B cell (primary cell): ENCODE data around the gene MLLT10. TPM values are rescaled to one million over a fixed set of nuclear protein-coding genes. Genes with fewer than 3 reads are reported as not detected.

Experiments
- ATAC-seq: fragments of 200-7000 bp; cut with Tn5 transposase; one replicate; pipeline ENCODE4 v1.10.0; 2021; ENCODE audit warnings: low read depth, mild to moderate bottlenecking, moderate number of reproducible peaks, moderate library complexity
- CTCF ChIA-PET: fragments of 350-600 bp; sonication (Branson Sonifier 250); formaldehyde crosslinking; loops from one replicate; lab custom pipeline; 2021; ENCODE audit warnings: antibody characterized with exemption, inconsistent platforms; lab: Charles Lee
- POLR2A ChIA-PET: fragments of 350-600 bp; sonication (Branson Sonifier 250); formaldehyde crosslinking; loops from one replicate; lab custom pipeline; 2021; ENCODE audit warnings: antibody characterized with exemption; lab: Charles Lee
- DNase-seq: peaks from one replicate; pipeline ENCODE4 v3.0.0; 2013
- H2AFZ ChIP-seq: 2 replicates; pipeline ENCODE4 v1.6.1; 2012; ENCODE audit warnings: mild to moderate bottlenecking, low read depth, low read length; ENCODE audit not compliant: insufficient read depth, poor library complexity, severe bottlenecking
- H3K27ac ChIP-seq, 2 donors: 1 replicate in 1 of 2; 2 replicates in 1 of 2; pipeline ENCODE4 v1.5.1; 2012 to 2013; ENCODE audit warnings: low read length in 2 of 2, mild to moderate bottlenecking in 2 of 2, moderate library complexity in 1 of 2
- H3K27me3 ChIP-seq, 4 experiments: fragments of 200-600 bp in 1 of 4; sonication (generic) in 1 of 4; replicated peaks in 1 of 4; 1 replicate in 2 of 4; 2 replicates in 2 of 4; pipeline versions ENCODE4 v1.6.1 to v1.7.0; 2013 to 2016; ENCODE audit warnings: low read length in 3 of 4, mild to moderate bottlenecking in 2 of 4, mixed read lengths in 1 of 4, moderate library complexity in 1 of 4; ENCODE audit not compliant: insufficient read depth in 4 of 4, control insufficient read depth in 3 of 4; ENCODE audit errors: control extremely low read depth in 1 of 4
- H3K36me3 ChIP-seq, 2 experiments: replicated peaks in 1 of 2; 1 replicate in 1 of 2; 2 replicates in 1 of 2; pipeline versions ENCODE4 v1.6.1 to v1.7.1; 2013; ENCODE audit warnings: low read length in 1 of 2; ENCODE audit not compliant: insufficient read depth in 2 of 2, control insufficient read depth in 1 of 2; ENCODE audit errors: control extremely low read depth in 1 of 2, extremely low read depth in 1 of 2
- H3K4me1 ChIP-seq, 2 donors: fragments of 200-600 bp in 1 of 2; sonication (generic) in 1 of 2; 1 replicate in 1 of 2; 2 replicates in 1 of 2; pipeline versions ENCODE4 v1.5.1 to v1.6.1; 2013 to 2017; ENCODE audit warnings: low read length in 2 of 2; ENCODE audit not compliant: control insufficient read depth in 2 of 2, insufficient read depth in 2 of 2
- H3K4me2 ChIP-seq: replicated peaks from 2 replicates; pipeline ENCODE3; 2012; ENCODE audit warnings: mild to moderate bottlenecking, low read depth, low read length; ENCODE audit not compliant: poor library complexity, severe bottlenecking
- H3K4me3 ChIP-seq, 5 experiments: fragments of 200-600 bp in 1 of 5; sonication (generic) in 1 of 5; 1 replicate in 3 of 5; 2 replicates in 2 of 5; pipeline versions ENCODE4 v1.5.1 to v1.7.0; 2011 to 2016; ENCODE audit warnings: low read length in 4 of 5, mild to moderate bottlenecking in 4 of 5, low read depth in 2 of 5, control low read depth in 1 of 5, moderate library complexity in 1 of 5; ENCODE audit not compliant: insufficient read depth in 1 of 5; ENCODE audit errors: control extremely low read depth in 1 of 5, extremely low read depth in 1 of 5
- H3K79me2 ChIP-seq: fragments of 200-600 bp; sonication (generic); one replicate; pipeline ENCODE4 v1.6.0; 2016; ENCODE audit warnings: low read length; ENCODE audit not compliant: control insufficient read depth, insufficient read depth
- H3K9ac ChIP-seq: fragments of 200-600 bp; sonication (generic); 2 replicates; pipeline ENCODE4 v1.6.1; 2017; ENCODE audit warnings: mild to moderate bottlenecking, low read length, moderate library complexity
- H3K9me3 ChIP-seq, 3 donors: one replicate each; pipeline versions ENCODE4 v1.6.1 to v1.7.1; 2013; ENCODE audit warnings: low read length in 2 of 3; ENCODE audit not compliant: control insufficient read depth in 2 of 3, insufficient read depth in 1 of 3; ENCODE audit errors: control extremely low read depth in 1 of 3
- H4K20me1 ChIP-seq: 2 replicates; pipeline ENCODE4 v1.6.0; 2012; ENCODE audit warnings: mild to moderate bottlenecking, low read length; ENCODE audit not compliant: insufficient read depth, control insufficient read depth, poor library complexity, severe bottlenecking
- H3K27ac Mint-ChIP-seq: one replicate; pipeline ENCODE4 v1.8.0; 2021; ENCODE audit warnings: mixed read lengths
- H3K27me3 Mint-ChIP-seq: one replicate; pipeline ENCODE4 v1.8.0; 2021; ENCODE audit warnings: mixed read lengths
- H3K4me1 Mint-ChIP-seq: one replicate; pipeline ENCODE4 v1.8.0; 2021; ENCODE audit warnings: mixed read lengths
- H3K4me3 Mint-ChIP-seq: one replicate; pipeline ENCODE4 v1.8.0; 2021; ENCODE audit warnings: mixed read lengths
- H3K9me3 Mint-ChIP-seq: one replicate; pipeline ENCODE4 v1.8.0; 2022; ENCODE audit warnings: mixed read lengths; ENCODE audit not compliant: insufficient read depth
- EZH2 ChIP-seq: IDR thresholded peaks from 2 replicates; pipeline ENCODE4 v1.6.1; 2012; ENCODE audit warnings: borderline replicate concordance, low read depth, mild to moderate bottlenecking, moderate library complexity, low read length; ENCODE audit not compliant: insufficient read depth, poor library complexity, severe bottlenecking
- WGBS: methylation state at CpG from one replicate; pipeline ENCODE4 v1.1.5; 2013; ENCODE audit warnings: missing lambda C conversion rate; ENCODE audit not compliant: insufficient coverage; 5-methylcytosine and 5-hydroxymethylcytosine counted together
- intact Hi-C: fragments of 100-400 bp; cut with micrococcal nuclease; formaldehyde crosslinking; loops from one replicate; pipeline ENCODE4 v1.10.0; 2022
- polyA plus RNA-seq: library from polyadenylated mRNA; depleted of rRNA; stranded (reverse); fragments of >200 nt; gene quantifications from 2 replicates; pipeline ENCODE4 v1.2.3, GENCODE V29; 2012
- total RNA-seq, 2 donors: library from RNA; stranded (reverse); fragments of 120-200 nt in 1 of 2; gene quantifications; 1 replicate in 1 of 2; 2 replicates in 1 of 2; pipeline versions ENCODE4 v1.2.3 to v1.2.4, GENCODE V29; 2013 to 2022
- TF ChIP-seq, protein P1 (sequence below): fragments of 200-600 bp; IDR thresholded peaks from one replicate; pipeline ENCODE4 v1.8.0; 2022; ENCODE audit warnings: antibody characterized with exemption, mild to moderate bottlenecking

MLLT10 gene
- total and polyA plus RNA-seq, 2 donors (not counting 1 experiment from before 2014, with no cell fraction given) = 21.7 to 70.5 TPM

DNA sequence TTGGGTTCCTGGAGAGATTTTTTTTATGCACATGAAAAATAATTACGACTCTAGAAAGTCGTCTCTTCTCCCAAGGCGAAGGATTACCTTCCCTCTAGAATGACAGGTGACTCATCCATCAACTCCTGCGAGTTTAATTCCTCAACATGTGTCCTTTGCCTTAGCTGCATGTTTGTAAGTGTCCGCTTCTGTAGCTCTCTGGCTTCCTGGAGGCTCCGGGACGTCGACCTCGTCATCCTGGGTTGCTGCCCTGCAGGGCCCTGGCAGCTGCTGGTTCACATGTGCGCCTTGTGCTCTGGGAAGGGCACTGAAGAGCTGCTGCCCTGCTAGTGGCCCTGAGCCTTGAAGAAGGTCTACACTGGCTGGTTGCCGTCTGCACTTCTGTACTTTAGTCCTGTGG lies 210.2 kb downstream of the MLLT10 start:
- no peak overlapping the region for H3K9ac ChIP-seq
- ChIA-PET CTCF (no interaction called here), POLR2A (no interaction called here)
- H3K36me3 ChIP-seq = peaks cover 2 to 47% of the 10 kb centered on the region in 2 experiments
- H3K4me2 ChIP-seq = no peak overlapping the region
- 97% methylated on average over 10 of the region's 11 CpGs for WGBS
- no peak overlapping the region for H3K4me3 ChIP-seq
- no peaks in the 10 kb centered on the region for H3K79me2 ChIP-seq
- Mint-ChIP-seq H3K9me3 (no peaks in the 10 kb centered on the region), H3K4me1 (peaks cover 6% of the 10 kb centered on the region), H3K4me3 (no peak overlapping the region), H3K27ac (no peak overlapping the region), H3K27me3 (no peaks in the 10 kb centered on the region)
- intact Hi-C loops = no loop called here
- DNase-seq (no peak), ATAC-seq (no peak)
- no peak overlapping the region for H2AFZ ChIP-seq
- H3K4me1 ChIP-seq = no peaks in the 10 kb centered on the region
- H3K9me3 ChIP-seq = no peaks in the 10 kb centered on the region
- no peak for TF ChIP-seq EZH2
- TF ChIP-seq, protein P1, sequence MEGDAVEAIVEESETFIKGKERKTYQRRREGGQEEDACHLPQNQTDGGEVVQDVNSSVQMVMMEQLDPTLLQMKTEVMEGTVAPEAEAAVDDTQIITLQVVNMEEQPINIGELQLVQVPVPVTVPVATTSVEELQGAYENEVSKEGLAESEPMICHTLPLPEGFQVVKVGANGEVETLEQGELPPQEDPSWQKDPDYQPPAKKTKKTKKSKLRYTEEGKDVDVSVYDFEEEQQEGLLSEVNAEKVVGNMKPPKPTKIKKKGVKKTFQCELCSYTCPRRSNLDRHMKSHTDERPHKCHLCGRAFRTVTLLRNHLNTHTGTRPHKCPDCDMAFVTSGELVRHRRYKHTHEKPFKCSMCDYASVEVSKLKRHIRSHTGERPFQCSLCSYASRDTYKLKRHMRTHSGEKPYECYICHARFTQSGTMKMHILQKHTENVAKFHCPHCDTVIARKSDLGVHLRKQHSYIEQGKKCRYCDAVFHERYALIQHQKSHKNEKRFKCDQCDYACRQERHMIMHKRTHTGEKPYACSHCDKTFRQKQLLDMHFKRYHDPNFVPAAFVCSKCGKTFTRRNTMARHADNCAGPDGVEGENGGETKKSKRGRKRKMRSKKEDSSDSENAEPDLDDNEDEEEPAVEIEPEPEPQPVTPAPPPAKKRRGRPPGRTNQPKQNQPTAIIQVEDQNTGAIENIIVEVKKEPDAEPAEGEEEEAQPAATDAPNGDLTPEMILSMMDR = no peak
- no peaks in the 10 kb centered on the region for H4K20me1 ChIP-seq
- no peak overlapping the region for H3K27ac ChIP-seq
- H3K27me3 ChIP-seq = no peaks in the 10 kb centered on the region

DNA sequence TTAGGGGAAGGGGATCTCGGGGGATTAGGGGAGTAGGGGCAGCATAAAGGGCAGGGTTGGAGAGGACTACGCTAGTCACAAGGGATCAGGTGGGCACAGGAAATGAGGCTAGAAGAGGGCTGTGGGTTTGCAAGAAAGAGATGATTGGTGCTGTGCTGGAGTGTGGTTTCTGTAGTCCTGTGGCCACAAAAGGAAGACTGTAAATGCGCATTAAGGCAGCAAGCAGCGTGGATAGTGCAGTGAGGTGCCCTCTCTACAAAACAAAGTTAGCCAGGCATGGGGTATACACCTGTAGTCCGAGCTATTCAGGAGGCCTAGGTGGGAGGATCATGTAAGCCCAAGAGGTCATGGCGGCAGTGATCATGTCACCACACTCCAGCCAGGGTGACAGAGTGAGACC lies 212.1 kb downstream of the MLLT10 start:
- DNase-seq = no peak
- Histone ChIP-seq H3K36me3 (peaks cover 2 to 29% of the 10 kb centered on the region in 2 experiments), H3K79me2 (no peaks in the 10 kb centered on the region), H4K20me1 (no peaks in the 10 kb centered on the region), H3K9me3 (no peaks in the 10 kb centered on the region), H3K27me3 (no peaks in the 10 kb centered on the region), H3K9ac (no peak overlapping the region), H3K27ac (no peak overlapping the region), H3K4me2 (no peak overlapping the region), H2AFZ (no peak overlapping the region), H3K4me1 (no peaks in the 10 kb centered on the region), H3K4me3 (no peak overlapping the region)
- no peak for TF ChIP-seq EZH2
- TF ChIP-seq, protein P1 = no peak
- ChIA-PET CTCF (no interaction called here), POLR2A (no interaction called here)
- 41% methylated on average over 4 of the region's 6 CpGs for WGBS
- peaks cover 2% of the 10 kb centered on the region for H3K4me1 Mint-ChIP-seq
- no peaks in the 10 kb centered on the region for H3K27me3 Mint-ChIP-seq
- H3K27ac Mint-ChIP-seq = no peak overlapping the region
- intact Hi-C loops = no loop called here
- no peaks in the 10 kb centered on the region for H3K9me3 Mint-ChIP-seq
- ATAC-seq = no peak
- H3K4me3 Mint-ChIP-seq = no peak overlapping the region
